Central memory CD8-positive, alpha-beta T cell (primary cell): Measurements from ENCODE around the gene MAPK12.

ENCODE experiments used
- ATAC-seq: fragments of 150-1000 bp; cut with Tn5 transposase; replicated peaks from 2 replicates; pipeline ENCODE4 v1.10.0; 2022; ENCODE audit warnings: mild to moderate bottlenecking, moderate FRiP score, moderate number of reproducible peaks; ENCODE audit not compliant: poor library complexity, severe bottlenecking; ENCODE audit errors: extremely low read depth
- DNase-seq, 2 donors: peaks; one replicate each; pipeline ENCODE4 v3.0.0; 2021; ENCODE audit warnings: low spot score in 2 of 2
- H3K27ac Mint-ChIP-seq: one replicate; pipeline ENCODE4 v1.8.0; 2022; ENCODE audit warnings: low read depth, mild to moderate bottlenecking, moderate library complexity, mixed read lengths
- H3K27me3 Mint-ChIP-seq: one replicate; pipeline ENCODE4 v1.8.0; 2022; ENCODE audit warnings: mixed read lengths
- H3K36me3 Mint-ChIP-seq: one replicate; pipeline ENCODE4 v1.8.0; 2022; ENCODE audit warnings: mild to moderate bottlenecking, moderate library complexity, mixed read lengths; ENCODE audit not compliant: insufficient read depth
- H3K4me1 Mint-ChIP-seq: one replicate; pipeline ENCODE4 v1.8.0; 2022; ENCODE audit warnings: mixed read lengths
- H3K4me3 Mint-ChIP-seq: one replicate; pipeline ENCODE4 v1.8.0; 2022; ENCODE audit warnings: mild to moderate bottlenecking, moderate library complexity, mixed read lengths
- H3K9me3 Mint-ChIP-seq: one replicate; pipeline ENCODE4 v1.8.0; 2022; ENCODE audit warnings: mixed read lengths

The MAPK12 gene

GRCh38 chr22:50247748-50248147, 13.7 kb downstream of the MAPK12 start:
- Mint-ChIP-seq H3K36me3 (peaks cover 18% of the 10 kb centered on the region), H3K4me3 (peak overlapping the region; percentile 72), H3K27me3 (no peaks in the 10 kb centered on the region), H3K4me1 (peaks cover 33% of the 10 kb centered on the region), H3K27ac (peak overlapping the region; percentile 96), H3K9me3 (no peaks in the 10 kb centered on the region)
- no peak for ATAC-seq
- peak in 1 of 2 donors; percentile 70 for DNase-seq

- DNase-seq (no peak), ATAC-seq (no peak)
- Mint-ChIP-seq H3K36me3 (peaks cover 22% of the 10 kb centered on the region), H3K9me3 (no peaks in the 10 kb centered on the region), H3K4me3 (peak overlapping the region; percentile 88), H3K27me3 (no peaks in the 10 kb centered on the region), H3K27ac (peak overlapping the region; percentile 96), H3K4me1 (peaks cover 37% of the 10 kb centered on the region)
Measured at GRCh38 chr22:50246242-50247175, 15.0 kb downstream of the MAPK12 start.

GRCh38 chr22:50245214-50246072, 16.0 kb downstream of the MAPK12 start:
- H3K27ac Mint-ChIP-seq: peak overlapping the region; percentile 97
- no peaks in the 10 kb centered on the region for H3K9me3 Mint-ChIP-seq
- H3K4me3 Mint-ChIP-seq: peak overlapping the region; percentile 88
- H3K4me1 Mint-ChIP-seq: peaks cover 44% of the 10 kb centered on the region
- H3K27me3 Mint-ChIP-seq: no peaks in the 10 kb centered on the region
- DNase-seq (no peak), ATAC-seq (peak; percentile 15)
- peaks cover 25% of the 10 kb centered on the region for H3K36me3 Mint-ChIP-seq

- Mint-ChIP-seq H3K9me3 (no peaks in the 10 kb centered on the region), H3K4me3 (peak within 1 kb of the TSS; percentile 88), H3K36me3 (peaks cover 24% of the 10 kb centered on the region), H3K4me1 (peaks cover 37% of the 10 kb centered on the region), H3K27me3 (no peaks in the 10 kb centered on the region), H3K27ac (peak within 1 kb of the TSS; percentile 97)
- peak; percentile 83 to 85 for DNase-seq
- peak; percentile 79 for ATAC-seq
Measured at GRCh38 chr22:50244420-50245213, 16.9 kb downstream of the MAPK12 start, which contains the start of gene TUBGCP6. Gene TUBGCP6, minus strand, starts transcription at chr22:50245023. Its CDS starts 564 bp downstream, at chr22:50244459.

- ATAC-seq (peak; percentile 57), DNase-seq (no peak)
- Mint-ChIP-seq H3K36me3 (peaks cover 29% of the 10 kb centered on the region), H3K27me3 (no peaks in the 10 kb centered on the region), H3K27ac (peak overlapping the region; percentile 97), H3K9me3 (no peaks in the 10 kb centered on the region), H3K4me1 (peaks cover 36% of the 10 kb centered on the region), H3K4me3 (peak overlapping the region; percentile 88)
Measured at GRCh38 chr22:50243685-50244419, 17.6 kb downstream of the MAPK12 start.

GRCh38 chr22:50242406-50242949, 19.0 kb downstream of the MAPK12 start:
- Mint-ChIP-seq H3K27ac (peak overlapping the region; percentile 97), H3K4me1 (peaks cover 30% of the 10 kb centered on the region), H3K27me3 (no peaks in the 10 kb centered on the region), H3K9me3 (no peaks in the 10 kb centered on the region), H3K4me3 (peak overlapping the region; percentile 88), H3K36me3 (peaks cover 31% of the 10 kb centered on the region)
- no peak for ATAC-seq
- DNase-seq: no peak

GRCh38 chr22:50238755-50239154, 22.7 kb downstream of the MAPK12 start:
- Mint-ChIP-seq H3K27ac (no peak overlapping the region), H3K27me3 (no peaks in the 10 kb centered on the region), H3K4me3 (no peak overlapping the region), H3K4me1 (peaks cover 40% of the 10 kb centered on the region), H3K36me3 (peaks cover 32% of the 10 kb centered on the region), H3K9me3 (no peaks in the 10 kb centered on the region)
- no peak for ATAC-seq
- DNase-seq: no peak

GRCh38 chr22:50236731-50237409, 24.6 kb downstream of the MAPK12 start:
- H3K36me3 Mint-ChIP-seq: peaks cover 42% of the 10 kb centered on the region
- DNase-seq (no peak), ATAC-seq (no peak)
- H3K27ac Mint-ChIP-seq: no peak overlapping the region
- no peaks in the 10 kb centered on the region for H3K9me3 Mint-ChIP-seq
- H3K4me3 Mint-ChIP-seq: no peak overlapping the region
- no peaks in the 10 kb centered on the region for H3K27me3 Mint-ChIP-seq
- H3K4me1 Mint-ChIP-seq: peaks cover 36% of the 10 kb centered on the region

- Mint-ChIP-seq H3K27me3 (no peaks in the 10 kb centered on the region), H3K36me3 (peaks cover 41% of the 10 kb centered on the region), H3K27ac (no peak overlapping the region), H3K4me3 (no peak overlapping the region), H3K9me3 (no peaks in the 10 kb centered on the region), H3K4me1 (peaks cover 37% of the 10 kb centered on the region)
- no peak for ATAC-seq
- no peak for DNase-seq
Measured at GRCh38 chr22:50233223-50233622, 28.3 kb downstream of the MAPK12 start.

- Mint-ChIP-seq H3K4me3 (no peak overlapping the region), H3K9me3 (no peaks in the 10 kb centered on the region), H3K27ac (no peak overlapping the region), H3K27me3 (no peaks in the 10 kb centered on the region), H3K36me3 (peaks cover 40% of the 10 kb centered on the region), H3K4me1 (peaks cover 37% of the 10 kb centered on the region)
- DNase-seq (no peak), ATAC-seq (no peak)
Measured at GRCh38 chr22:50232481-50233151, 28.9 kb downstream of the MAPK12 start.
